Thoracic aorta (tissue), 2 donors: Measurements from ENCODE around the gene SDCBP2. TPM values are rescaled to one million over a fixed set of nuclear protein-coding genes. Genes with fewer than 3 reads are reported as not detected.

ENCODE experiments used
- ATAC-seq: fragments of 150-250 bp; one replicate; pipeline ENCODE4 v1.8.0; 2017; ENCODE audit warnings: low read depth; ENCODE audit not compliant: insufficient number of reproducible peaks, low FRiP score
- DNase-seq: peaks from one replicate; pipeline ENCODE4 v3.0.0-alpha.2; 2020; ENCODE audit warnings: low spot score
- H3K27ac ChIP-seq, 2 donors: fragments of 200-600 bp; sonication (generic); 1 replicate in 1 of 2; 2 replicates in 1 of 2; pipeline ENCODE4 v1.5.1; 2016; ENCODE audit warnings: mild to moderate bottlenecking in 2 of 2, moderate library complexity in 2 of 2
- H3K27me3 ChIP-seq: fragments of 200-600 bp; sonication (generic); replicated peaks from 2 replicates; pipeline ENCODE4 v1.6.0; 2016; ENCODE audit warnings: mild to moderate bottlenecking; ENCODE audit not compliant: insufficient read depth
- H3K36me3 ChIP-seq: fragments of 200-600 bp; sonication (generic); one replicate; pipeline ENCODE4 v1.5.1; 2016
- H3K4me1 ChIP-seq, 2 donors: fragments of 200-600 bp; sonication (generic); 1 replicate in 1 of 2; 2 replicates in 1 of 2; pipeline versions ENCODE4 v1.5.1 to v1.6.0; 2016; ENCODE audit warnings: low read depth in 2 of 2, mild to moderate bottlenecking in 1 of 2; ENCODE audit not compliant: control insufficient read depth in 1 of 2
- H3K4me3 ChIP-seq: fragments of 200-600 bp; sonication (generic); 2 replicates; pipeline ENCODE4 v1.5.1; 2016; ENCODE audit warnings: mild to moderate bottlenecking
- H3K9me3 ChIP-seq: fragments of 200-600 bp; sonication (generic); 2 replicates; pipeline ENCODE4 v1.5.1; 2016
- CTCF ChIP-seq: fragments of 200-600 bp; sonication (generic); IDR thresholded peaks from one replicate; pipeline ENCODE4 v1.5.1; 2019; ENCODE audit warnings: antibody characterized with exemption
- total RNA-seq, 2 donors: library from RNA; depleted of rRNA; stranded (reverse); fragments of >200 nt; gene quantifications; one replicate each; pipeline versions ENCODE4 v1.1.0 to v1.2.3, GENCODE V29; 2016

The SDCBP2 gene
- total RNA-seq, 2 donors from 2014 or later: 4.1 to 10.2 TPM

GRCh38 chr20:1333462-1334369, 4.8 kb upstream of the SDCBP2 start:
- no peak for TF ChIP-seq CTCF
- DNase-seq (no peak), ATAC-seq (no peak)
- Histone ChIP-seq H3K9me3 (no peaks in the 10 kb centered on the region), H3K27me3 (no peaks in the 10 kb centered on the region), H3K4me3 (no peak overlapping the region), H3K27ac (no peak overlapping the region), H3K36me3 (no peaks in the 10 kb centered on the region), H3K4me1 (peaks cover 5 to 12% of the 10 kb centered on the region in 2 donors)

GRCh38 chr20:1332749-1333300, 3.9 kb upstream of the SDCBP2 start:
- Histone ChIP-seq H3K36me3 (no peaks in the 10 kb centered on the region), H3K4me3 (no peak overlapping the region), H3K4me1 (peaks cover 5 to 19% of the 10 kb centered on the region in 2 donors), H3K9me3 (no peaks in the 10 kb centered on the region), H3K27ac (no peak overlapping the region), H3K27me3 (no peaks in the 10 kb centered on the region)
- no peak for TF ChIP-seq CTCF
- DNase-seq: no peak
- ATAC-seq: no peak

GRCh38 chr20:1331801-1332453, 3.0 kb upstream of the SDCBP2 start:
- DNase-seq: no peak
- no peak for ATAC-seq

GRCh38 chr20:1331101-1331500, 2.2 kb upstream of the SDCBP2 start:
- ATAC-seq (no peak), DNase-seq (no peak)
- TF ChIP-seq CTCF: no peak
- no peaks in the 10 kb centered on the region for H3K36me3 ChIP-seq
- H3K27ac ChIP-seq: no peak overlapping the region
- peaks cover 7 to 24% of the 10 kb centered on the region in 2 donors for H3K4me1 ChIP-seq
- no peaks in the 10 kb centered on the region for H3K27me3 ChIP-seq
- no peak overlapping the region for H3K4me3 ChIP-seq
- H3K9me3 ChIP-seq: no peaks in the 10 kb centered on the region

More at GRCh38 chr20:1331801-1332453, 3.0 kb upstream of the SDCBP2 start:
- Histone ChIP-seq H3K9me3 (no peaks in the 10 kb centered on the region), H3K36me3 (no peaks in the 10 kb centered on the region), H3K27ac (no peak overlapping the region), H3K4me1 (peaks cover 5 to 22% of the 10 kb centered on the region in 2 donors), H3K4me3 (no peak overlapping the region), H3K27me3 (no peaks in the 10 kb centered on the region)
- no peak for TF ChIP-seq CTCF
